IMR-90 (cell line): ENCODE data around the gene ATG9A. TPM values are rescaled to one million over a fixed set of nuclear protein-coding genes. Genes with fewer than 3 reads are reported as not detected.

Source experiments
- ATAC-seq: fragments of 200-7000 bp; cut with Tn5 transposase; 2 replicates; pipeline ENCODE4 v1.9.1; 2020; ENCODE audit warnings: low read depth, mild to moderate bottlenecking, moderate library complexity
- BruUV-seq: library from RNA; stranded (reverse); fragments of 400-500 nt; replicated peaks from 2 replicates; lab custom pipeline; 2021; lab: Mats Ljungman, UMichigan
- CTCF ChIA-PET: fragments of 300-600 bp; formaldehyde crosslinking; extraction: SDS; loops from one replicate; lab custom pipeline; 2021; ENCODE audit warnings: antibody characterized with exemption; lab: Yijun Ruan, JAX
- POLR2A ChIA-PET: fragments of 300-600 bp; sonication (Branson Sonifier 250); formaldehyde crosslinking; loops from one replicate; lab custom pipeline; 2022; ENCODE audit warnings: antibody characterized with exemption; ENCODE audit not compliant: unreplicated experiment; lab: Charles Lee
- DNase-seq: peaks from one replicate; pipeline ENCODE4 v3.0.0; 2013
- H2AFZ ChIP-seq: replicated peaks from 2 replicates; pipeline ENCODE3; 2013; ENCODE audit warnings: low read length, mild to moderate bottlenecking; ENCODE audit not compliant: poor library complexity
- H2AK5ac ChIP-seq: 2 replicates; pipeline ENCODE4 v1.6.1; 2013; ENCODE audit warnings: low read depth, low read length, inconsistent platforms
- H2AK9ac ChIP-seq: replicated peaks from 2 replicates; pipeline ENCODE3; 2013; ENCODE audit warnings: mild to moderate bottlenecking, low read depth, low read length, moderate library complexity; ENCODE audit not compliant: poor library complexity
- H2BK120ac ChIP-seq: 2 replicates; pipeline ENCODE4 v1.6.1; 2013; ENCODE audit warnings: low read depth, low read length, inconsistent platforms
- H2BK15ac ChIP-seq: 3 replicates; pipeline ENCODE4 v1.6.1; 2013; ENCODE audit warnings: low read depth, low read length, inconsistent platforms
- H2BK20ac ChIP-seq: 2 replicates; pipeline ENCODE4 v1.6.1; 2013; ENCODE audit warnings: low read depth, mild to moderate bottlenecking, inconsistent platforms, low read length, moderate library complexity
- H2BK5ac ChIP-seq: 2 replicates; pipeline ENCODE4 v1.6.1; 2013; ENCODE audit warnings: mild to moderate bottlenecking, low read depth, low read length, inconsistent platforms; ENCODE audit not compliant: poor library complexity, severe bottlenecking
- H3K14ac ChIP-seq: replicated peaks from 2 replicates; pipeline ENCODE4 v1.6.1; 2013; ENCODE audit warnings: low read depth, low read length, inconsistent platforms
- H3K18ac ChIP-seq: 2 replicates; pipeline ENCODE4 v1.6.1; 2013; ENCODE audit warnings: low read depth, low read length, control low read depth
- H3K23ac ChIP-seq: 2 replicates; pipeline ENCODE4 v1.6.1; 2013; ENCODE audit warnings: low read depth, low read length, inconsistent platforms
- H3K27ac ChIP-seq: 2 replicates; pipeline ENCODE4 v1.5.1; 2013; ENCODE audit warnings: mild to moderate bottlenecking, control low read depth, low read length; ENCODE audit not compliant: insufficient read depth
- H3K27me3 ChIP-seq: 2 replicates; pipeline ENCODE4 v1.6.1; 2013; ENCODE audit warnings: low read length; ENCODE audit not compliant: control insufficient read depth, insufficient read depth
- H3K36me3 ChIP-seq: 2 replicates; pipeline ENCODE4 v1.6.1; 2013; ENCODE audit warnings: low read length, mixed read lengths; ENCODE audit not compliant: control insufficient read depth, insufficient read depth
- H3K4ac ChIP-seq: 2 replicates; pipeline ENCODE4 v1.6.1; 2013; ENCODE audit warnings: low read depth, low read length, inconsistent platforms
- H3K4me1 ChIP-seq: 2 replicates; pipeline ENCODE4 v1.6.1; 2013; ENCODE audit warnings: low read length, mixed read lengths; ENCODE audit not compliant: control insufficient read depth, insufficient read depth
- H3K4me2 ChIP-seq: 2 replicates; pipeline ENCODE4 v1.6.1; 2013; ENCODE audit warnings: low read depth, mild to moderate bottlenecking, control low read depth, low read length, moderate library complexity
- H3K4me3 ChIP-seq: 2 replicates; pipeline ENCODE4 v1.5.1; 2013; ENCODE audit warnings: low read depth, mild to moderate bottlenecking, control low read depth, low read length, moderate library complexity; ENCODE audit not compliant: insufficient read depth
- H3K56ac ChIP-seq: 2 replicates; pipeline ENCODE4 v1.6.1; 2013; ENCODE audit warnings: low read length, inconsistent platforms; ENCODE audit not compliant: insufficient read depth; ENCODE audit errors: extremely low read depth
- H3K79me1 ChIP-seq, 2 experiments: 2 replicates each; pipeline ENCODE4 v1.6.1; 2013; ENCODE audit warnings: low read length in 2 of 2, inconsistent platforms in 1 of 2, low read depth in 1 of 2
- H3K9ac ChIP-seq: 2 replicates; pipeline ENCODE4 v1.6.1; 2013; ENCODE audit warnings: low read depth, low read length, control low read depth
- H3K9me1 ChIP-seq: 2 replicates; pipeline ENCODE4 v1.6.1; 2013; ENCODE audit warnings: low read length, inconsistent platforms; ENCODE audit not compliant: insufficient read depth
- H3K9me3 ChIP-seq: 2 replicates; pipeline ENCODE4 v1.6.1; 2013; ENCODE audit warnings: low read length; ENCODE audit not compliant: control insufficient read depth, insufficient read depth
- H4K20me1 ChIP-seq: 2 replicates; pipeline ENCODE4 v1.6.1; 2013; ENCODE audit warnings: low read length, inconsistent platforms; ENCODE audit not compliant: insufficient read depth
- H4K5ac ChIP-seq: 2 replicates; pipeline ENCODE4 v1.6.1; 2013; ENCODE audit warnings: mild to moderate bottlenecking, low read depth, low read length, control low read depth
- H4K8ac ChIP-seq, 2 experiments: 2 replicates each; pipeline ENCODE4 v1.6.1; 2013; ENCODE audit warnings: low read depth in 2 of 2, low read length in 2 of 2, control low read depth in 1 of 2, inconsistent platforms in 1 of 2
- H4K91ac ChIP-seq: 2 replicates; pipeline ENCODE4 v1.6.1; 2013; ENCODE audit warnings: low read depth, low read length, inconsistent platforms; ENCODE audit not compliant: insufficient read depth
- BHLHE40 ChIP-seq: fragments of 150-350 bp; IDR thresholded peaks from 2 replicates; pipeline ENCODE4 v1.6.1; 2016; ENCODE audit warnings: mild to moderate bottlenecking, low read depth, low read length
- CEBPB ChIP-seq: IDR thresholded peaks from 2 replicates; pipeline ENCODE4 v1.6.1; 2012; ENCODE audit warnings: low read depth, low read length, improper control_type of control experiment
- CHD1 ChIP-seq: IDR thresholded peaks from 2 replicates; pipeline ENCODE4 v1.6.1; 2012; ENCODE audit warnings: low read depth, low read length, improper control_type of control experiment
- CTCF ChIP-seq: conservative IDR thresholded peaks from 2 replicates; pipeline ENCODE4 v1.5.1; 2012; ENCODE audit warnings: mild to moderate bottlenecking, low read depth, low read length, improper control_type of control experiment
- ELK1 ChIP-seq: fragments of 150-350 bp; IDR thresholded peaks from 2 replicates; pipeline ENCODE4 v1.6.1; 2016; ENCODE audit warnings: low read depth, mild to moderate bottlenecking, low read length, moderate library complexity, borderline replicate concordance
- FOS ChIP-seq: fragments of 150-350 bp; IDR thresholded peaks from 2 replicates; pipeline ENCODE4 v1.6.1; 2016; ENCODE audit warnings: low read depth, low read length
- MAFK ChIP-seq: IDR thresholded peaks from 2 replicates; pipeline ENCODE4 v1.6.1; 2012; ENCODE audit warnings: low read depth, low read length, improper control_type of control experiment
- MAZ ChIP-seq: IDR thresholded peaks from 2 replicates; pipeline ENCODE4 v1.6.1; 2012; ENCODE audit warnings: low read depth, mild to moderate bottlenecking, low read length, improper control_type of control experiment, moderate library complexity, borderline replicate concordance
- MXI1 ChIP-seq: IDR thresholded peaks from 2 replicates; pipeline ENCODE4 v1.6.1; 2012; ENCODE audit warnings: low read depth, mild to moderate bottlenecking, low read length, moderate library complexity, borderline replicate concordance
- NFE2L2 ChIP-seq: fragments of 150-350 bp; IDR thresholded peaks from 2 replicates; pipeline ENCODE4 v1.6.1; 2016; ENCODE audit warnings: low read depth, mild to moderate bottlenecking, low read length
- POLR2A ChIP-seq: IDR thresholded peaks from 2 replicates; pipeline ENCODE4 v1.6.1; 2012; ENCODE audit warnings: mild to moderate bottlenecking, low read depth, low read length
- RAD21 ChIP-seq: IDR thresholded peaks from 2 replicates; pipeline ENCODE4 v1.6.1; 2012; ENCODE audit warnings: low read length, improper control_type of control experiment
- RCOR1 ChIP-seq: IDR thresholded peaks from 2 replicates; pipeline ENCODE4 v1.6.1; 2012; ENCODE audit warnings: mild to moderate bottlenecking, low read length, improper control_type of control experiment; ENCODE audit not compliant: insufficient replicate concordance
- RFX5 ChIP-seq: IDR thresholded peaks from 2 replicates; pipeline ENCODE4 v1.8.0; 2012; ENCODE audit warnings: low read depth, mild to moderate bottlenecking, low read length, moderate library complexity
- SMC3 ChIP-seq: fragments of 150-350 bp; IDR thresholded peaks from 2 replicates; pipeline ENCODE4 v1.6.1; 2016; ENCODE audit warnings: low read depth, mild to moderate bottlenecking, antibody characterized with exemption, low read length, moderate library complexity
- WGBS, 2 experiments: methylation state at CpG; one replicate each; pipeline versions ENCODE4 v1.1.5 to v1.1.7; 2013; ENCODE audit warnings: missing lambda C conversion rate in 2 of 2; ENCODE audit not compliant: insufficient read length in 1 of 2; ENCODE audit errors: extremely low coverage in 2 of 2; 5-methylcytosine and 5-hydroxymethylcytosine counted together
- dilution Hi-C: fragments of 300-500 bp; cut with HindIII; formaldehyde crosslinking; loops from one replicate; pipeline ENCODE4 v1.14.3; 2018; ENCODE audit warnings: low sequenced_read_pairs; ENCODE audit not compliant: unreplicated experiment
- in situ Hi-C: fragments of 300-500 bp; cut with MboI; formaldehyde crosslinking; loops from 3 replicates; pipeline ENCODE4 v1.14.3; 2019; ENCODE audit warnings: low sequenced_read_pairs, inconsistent platforms, mixed read lengths
- intact Hi-C: fragments of 100-400 bp; cut with micrococcal nuclease; formaldehyde crosslinking; loops from 2 replicates; pipeline ENCODE4 v1.10.0; 2022
- polyA plus RNA-seq, 3 experiments: library from polyadenylated mRNA; depleted of rRNA; stranded (reverse); fragments of >200 nt; gene quantifications; 2 replicates each; pipeline ENCODE4 v1.2.3, GENCODE V29; 2012; ENCODE audit warnings: low replicate concordance in 1 of 3
- total RNA-seq: library from RNA; depleted of rRNA; stranded (reverse); fragments of >200 nt; gene quantifications from 2 replicates; pipeline ENCODE4 v1.2.3, GENCODE V29; 2012
- TF ChIP-seq, protein P1 (sequence below): fragments of 150-350 bp; IDR thresholded peaks from 2 replicates; pipeline ENCODE4 v1.6.1; 2017; ENCODE audit warnings: mild to moderate bottlenecking, antibody characterized with exemption, low read length, low read depth

Gene ATG9A
- total and polyA plus RNA-seq, 2 of the 4 experiments (the other 2 are of a cell fraction): 35.1 to 58.3 TPM

DNA sequence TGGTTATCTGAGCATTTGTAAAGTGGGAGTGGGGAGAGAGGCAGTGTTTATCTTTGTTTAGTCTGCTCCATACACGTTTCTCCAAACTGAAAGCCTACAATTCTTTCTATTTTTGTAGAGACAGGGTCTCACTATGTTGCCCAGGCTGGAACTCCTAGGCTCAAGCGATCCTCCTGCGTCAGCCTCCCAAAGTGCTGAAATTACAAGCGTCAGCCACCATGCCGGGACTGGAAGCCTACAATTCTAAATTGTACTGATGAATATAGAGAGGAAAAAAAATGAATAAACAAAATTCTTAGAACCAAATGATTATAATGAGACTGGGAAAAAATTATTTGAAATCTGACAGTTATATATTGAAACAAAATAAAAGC lies 24.3 kb downstream of the ATG9A start:
- Histone ChIP-seq H2AK5ac (no peak overlapping the region), H3K79me1 (peaks cover 5 to 19% of the 10 kb centered on the region in 2 experiments; a peak in 3 of 4 replicates), H3K4me2 (no peak overlapping the region), H3K4ac (no peak overlapping the region), H3K9me3 (no peaks in the 10 kb centered on the region), H4K91ac (no peak overlapping the region), H3K18ac (no peak overlapping the region), H3K27me3 (no peaks in the 10 kb centered on the region), H3K9ac (no peak overlapping the region), H4K5ac (no peak overlapping the region), H4K8ac (no peak overlapping the region), H3K4me3 (no peak overlapping the region), H3K36me3 (peaks cover 15% of the 10 kb centered on the region), H2BK120ac (no peak overlapping the region), H2AK9ac (no peak overlapping the region), H3K56ac (no peak overlapping the region), H3K9me1 (peaks cover 8% of the 10 kb centered on the region; the same call in 1 of the 2 replicates), H4K20me1 (peaks cover 9% of the 10 kb centered on the region; the same call in 1 of the 2 replicates), H3K23ac (no peak overlapping the region), H3K14ac (no peak overlapping the region), H2BK20ac (no peak overlapping the region), H2BK5ac (no peak overlapping the region), H2AFZ (no peak overlapping the region), H2BK15ac (no peak overlapping the region), H3K27ac (no peak overlapping the region), H3K4me1 (peaks cover 16% of the 10 kb centered on the region)
- intact Hi-C loops: no loop called here
- ATAC-seq (no peak), DNase-seq (no peak)
- ChIA-PET POLR2A (no interaction called here), CTCF (no interaction called here)
- TF ChIP-seq, protein P1, sequence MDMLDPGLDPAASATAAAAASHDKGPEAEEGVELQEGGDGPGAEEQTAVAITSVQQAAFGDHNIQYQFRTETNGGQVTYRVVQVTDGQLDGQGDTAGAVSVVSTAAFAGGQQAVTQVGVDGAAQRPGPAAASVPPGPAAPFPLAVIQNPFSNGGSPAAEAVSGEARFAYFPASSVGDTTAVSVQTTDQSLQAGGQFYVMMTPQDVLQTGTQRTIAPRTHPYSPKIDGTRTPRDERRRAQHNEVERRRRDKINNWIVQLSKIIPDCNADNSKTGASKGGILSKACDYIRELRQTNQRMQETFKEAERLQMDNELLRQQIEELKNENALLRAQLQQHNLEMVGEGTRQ: no peak
- TF ChIP-seq BHLHE40 (no peak), CHD1 (no peak), SMC3 (no peak), FOS (no peak), NFE2L2 (no peak), RFX5 (no peak), RAD21 (no peak), CEBPB (no peak), MAFK (no peak), POLR2A (no peak), MXI1 (no peak), ELK1 (no peak), MAZ (no peak), CTCF (no peak), RCOR1 (no peak)
- in situ Hi-C loops: loop anchor here (5.0 kb wide), 1 partner anchor 33 kb away; the partner anchor contains the start of gene SLC23A3
- WGBS, 2 experiments: no CpG with 5 or more reads among the region's 5 CpGs
- BruUV-seq: no TSS peak
- dilution Hi-C loops: no loop called here
